ENCODE results near the gene MRPL58. TPM values are rescaled to one million over a fixed set of nuclear protein-coding genes. Genes with fewer than 3 reads are reported as not detected.

MRPL58 gene
- total and polyA plus RNA-seq, 2 of the 8 experiments (the other 6 are each of a cell fraction or from before 2014, with no cell fraction given), result 43.6 to 49.1 TPM

- no peaks in the 10 kb centered on the region for H3K9me3 ChIP-seq (ENCODE audit: insufficient read depth in 2 of 2, low read depth in 1 of 2, low read length in 1 of 2)
- H2BK20ac ChIP-seq (ENCODE audit: low read length), result no peak overlapping the region
- no peak overlapping the region for H4K5ac ChIP-seq (ENCODE audit: insufficient read length, low read depth, low read length)
- H4K20me1 ChIP-seq (replicated peaks in 1 of 2; ENCODE audit: control insufficient read depth in 1 of 2, insufficient read depth in 2 of 2, low read length in 2 of 2), result peaks cover 3 to 12% of the 10 kb centered on the region in 2 experiments
- H2AFZ ChIP-seq (ENCODE audit: low read length), result no peak overlapping the region
- no peaks in the 10 kb centered on the region; a peak in 1 of 7 replicates for H3K4me1 ChIP-seq (replicated peaks in 1 of 4; ENCODE audit: control insufficient read depth in 3 of 4, insufficient read depth in 4 of 4, low read length in 3 of 4)
- no peak overlapping the region for H2AK5ac ChIP-seq (ENCODE audit: low read depth, low read length)
- H3K79me1 ChIP-seq (ENCODE audit: low read depth, low read length), result peaks cover 2% of the 10 kb centered on the region
- no peaks in the 10 kb centered on the region for H3K23me2 ChIP-seq (ENCODE audit: low read depth, low read length)
- no peak overlapping the region for H2BK15ac ChIP-seq (ENCODE audit: low read length)
- H3K4me3 ChIP-seq (ENCODE audit: extremely low read depth in 1 of 4, insufficient read depth in 2 of 4, low read depth in 3 of 4, low read length in 4 of 4), result no peak overlapping the region
- no peak overlapping the region for H2BK5ac ChIP-seq (ENCODE audit: low read depth, low read length)
- FAIRE-seq, result no peak
- no peak overlapping the region for H3K56ac ChIP-seq (replicated peaks; ENCODE audit: insufficient read length, low read depth, low read length)
- no peak overlapping the region for H4K91ac ChIP-seq (replicated peaks; ENCODE audit: insufficient read length, low read length)
- POLR2A ChIA-PET (ENCODE audit: partially characterized antibody), result interaction anchor here (0.6 to 2.3 kb wide), 7 partner anchors 14 to 120 kb away, joined by 3 to 5 read pairs (median 3); partner anchors contain the start of genes ATP5PD, KCTD2 and SLC16A5
- no peak overlapping the region for H3K14ac ChIP-seq (ENCODE audit: insufficient read length)
- H3K4me2 ChIP-seq (ENCODE audit: insufficient read depth in 1 of 2, low read depth in 2 of 2, low read length in 2 of 2), result no peak overlapping the region
- H3K79me2 ChIP-seq (ENCODE audit: control insufficient read depth in 1 of 2, insufficient read depth in 2 of 2, low read length in 2 of 2), result peaks cover 0 to 8% of the 10 kb centered on the region in 2 experiments; a peak in 1 of 4 replicates
- no peaks in the 10 kb centered on the region for H3K27me3 ChIP-seq (replicated peaks in 1 of 4; ENCODE audit: control insufficient read depth in 3 of 4, extremely low read depth in 1 of 4, insufficient read depth in 3 of 4, low read length in 3 of 4)
- WGBS, 2 experiments (ENCODE audit: extremely low coverage in 1 of 2, insufficient coverage in 1 of 2, insufficient read length in 1 of 2, insufficient replicate concordance in 2 of 2, low coverage in 1 of 2, low lambda C conversion rate in 2 of 2, missing lambda C conversion rate in 1 of 2), result 96% methylated on average over 26 of the region's 26 CpGs; no CpG with 5 or more reads in 1 of the 2 experiments
- H3K23ac ChIP-seq (ENCODE audit: insufficient read length), result no peak overlapping the region
- DNase-seq (ENCODE audit: low read depth in 1 of 2, low spot score in 2 of 2), result no peak
- no peak overlapping the region for H2BK120ac ChIP-seq (replicated peaks; ENCODE audit: low read depth, low read length)
- no peak overlapping the region for H3K4ac ChIP-seq (replicated peaks; ENCODE audit: insufficient read length, low read depth, low read length)
- CTCF ChIA-PET (ENCODE audit: partially characterized antibody), result interaction anchor here (0.8 to 8.1 kb wide), 26 partner anchors 8 to 180 kb away, joined by 3 to 81 read pairs (median 4); partner anchors contain the start of genes ARMC7, KCTD2, NT5C and SLC16A5
- H2BK12ac ChIP-seq (ENCODE audit: low read depth, low read length), result no peak overlapping the region
- peaks cover 20 to 67% (median 45%) of the 10 kb centered on the region in 4 experiments for H3K36me3 ChIP-seq (ENCODE audit: control insufficient read depth in 2 of 4, insufficient read depth in 4 of 4, low read length in 3 of 4)
- no peak overlapping the region for H3K27ac ChIP-seq (ENCODE audit: low read depth, low read length)
- H3K9ac ChIP-seq (replicated peaks in 1 of 4; ENCODE audit: extremely low read depth in 1 of 4, low read depth in 3 of 4, low read length in 3 of 4), result no peak overlapping the region
- H3K18ac ChIP-seq (ENCODE audit: extremely low read depth, low read length), result no peak overlapping the region
- H4K8ac ChIP-seq (ENCODE audit: extremely low read depth, insufficient read depth, low read length), result no peak overlapping the region
- TF ChIP-seq E2F6 (IDR thresholded peaks at IDR 0.05), result no peak
- no peak for TF ChIP-seq POU5F1 (IDR thresholded peaks at IDR 0.05; ENCODE audit: low read depth, low read length)
- TF ChIP-seq TAF7 (optimal IDR thresholded peaks at IDR 0.05; ENCODE audit: borderline replicate concordance, low read depth, low read length), result no peak
These were observed 48.1 kb downstream of the MRPL58 start for GRCh38 chr17:75060434-75061054.
